Fibroblast of skin of left biceps (primary cell): ENCODE measurements around the gene CWH43.
"Not testable (repeated sequence)": the region's sequence is repeated elsewhere in the genome, so short reads cannot be mapped to it uniquely, and the experiment has no call there.

Source experiments
- DNase-seq, 2 experiments: peaks; one replicate each; pipeline ENCODE4 v3.0.0-alpha.2; 2013; ENCODE audit warnings: low read depth in 2 of 2

CWH43 gene

DNA sequence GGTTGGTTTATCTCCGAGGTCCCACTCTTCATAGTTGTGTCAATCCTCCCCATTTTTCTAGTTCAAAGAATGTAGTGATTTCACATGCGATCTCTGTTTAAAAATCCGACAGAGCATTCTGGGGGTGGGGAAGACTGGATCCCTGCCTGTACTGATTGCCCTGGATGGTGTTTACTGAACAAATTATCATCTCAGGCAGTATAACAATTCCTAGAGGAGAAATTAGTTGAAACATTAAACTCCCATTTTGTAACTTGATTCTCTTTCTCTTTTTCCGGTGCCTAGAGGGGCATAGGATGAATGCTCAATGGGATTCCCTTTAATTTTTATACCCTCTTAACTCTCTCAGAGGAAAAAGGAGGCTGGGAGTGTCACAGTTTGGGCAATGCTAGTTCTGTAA lies 10.0 kb upstream of the CWH43 start:
- DNase-seq: no peak

DNA sequence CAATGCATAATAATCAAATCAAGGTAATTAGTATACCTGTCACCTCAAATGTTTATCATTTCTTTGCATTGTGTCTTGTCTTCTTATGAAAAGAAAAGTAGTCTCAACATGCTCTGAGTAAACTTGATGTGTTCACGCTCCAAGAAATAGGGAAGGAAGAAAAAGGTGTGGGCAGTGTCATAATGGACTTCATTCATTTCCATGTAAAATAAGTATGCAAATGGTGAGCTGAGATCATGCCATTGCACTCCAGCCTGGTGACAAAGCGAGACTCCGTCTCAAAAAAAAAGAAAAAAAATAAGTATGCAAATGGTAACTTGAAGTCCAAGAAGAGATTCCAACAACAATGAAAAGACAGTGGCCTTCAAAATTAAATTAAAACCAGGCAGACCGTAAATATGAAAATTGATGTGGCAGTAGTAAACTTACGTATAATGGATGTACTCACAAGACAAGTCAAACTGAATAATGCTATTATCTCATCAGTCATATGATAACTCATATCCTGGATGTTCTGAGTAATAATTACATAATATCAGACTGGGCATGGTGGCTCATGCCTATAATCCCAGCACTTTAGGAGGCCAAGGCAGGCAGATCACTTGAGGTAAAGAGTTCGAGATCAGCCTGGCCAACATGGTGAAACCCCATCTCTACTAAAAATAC lies 6.0 kb upstream of the CWH43 start:
- DNase-seq: no peak

DNA sequence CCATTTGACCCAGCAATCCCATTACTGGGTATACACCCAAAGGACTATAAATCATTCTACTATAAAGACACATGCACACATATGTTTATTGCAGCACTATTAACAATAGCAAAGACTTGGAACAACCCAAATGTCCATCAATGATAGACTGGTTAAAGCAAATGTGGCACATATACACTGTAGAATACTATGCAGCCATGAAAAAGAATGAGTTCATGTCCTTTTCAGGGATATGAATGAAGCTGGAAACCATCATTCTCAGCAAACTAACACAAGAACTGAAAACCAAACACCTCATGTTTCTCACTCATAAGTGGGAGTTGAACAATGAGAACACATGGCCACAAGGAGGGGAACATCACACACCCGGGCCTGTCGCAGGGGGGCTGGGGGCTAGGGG lies 2.1 kb upstream of the CWH43 start:
- DNase-seq: not testable (repeated sequence)

DNA sequence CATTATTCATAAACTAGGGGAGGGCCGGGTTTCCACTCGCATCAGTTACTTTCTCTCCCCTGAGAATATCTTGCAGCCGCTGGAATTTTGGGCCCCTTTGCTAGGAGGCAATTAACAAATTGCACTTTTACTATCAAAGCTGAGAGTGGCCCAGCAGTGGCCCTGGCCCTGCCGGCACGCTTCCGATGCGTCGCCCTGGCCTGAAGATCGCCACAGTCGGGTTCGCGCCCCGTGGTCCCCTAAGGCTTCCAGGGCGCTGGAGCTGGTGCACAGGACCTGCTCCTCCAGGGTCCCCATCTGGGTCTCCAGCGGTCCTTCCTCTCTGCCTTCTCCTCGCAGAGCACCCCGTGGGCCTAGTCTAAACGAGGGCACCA lies 486 bp upstream of the CWH43 start:
- no peak for DNase-seq

DNA sequence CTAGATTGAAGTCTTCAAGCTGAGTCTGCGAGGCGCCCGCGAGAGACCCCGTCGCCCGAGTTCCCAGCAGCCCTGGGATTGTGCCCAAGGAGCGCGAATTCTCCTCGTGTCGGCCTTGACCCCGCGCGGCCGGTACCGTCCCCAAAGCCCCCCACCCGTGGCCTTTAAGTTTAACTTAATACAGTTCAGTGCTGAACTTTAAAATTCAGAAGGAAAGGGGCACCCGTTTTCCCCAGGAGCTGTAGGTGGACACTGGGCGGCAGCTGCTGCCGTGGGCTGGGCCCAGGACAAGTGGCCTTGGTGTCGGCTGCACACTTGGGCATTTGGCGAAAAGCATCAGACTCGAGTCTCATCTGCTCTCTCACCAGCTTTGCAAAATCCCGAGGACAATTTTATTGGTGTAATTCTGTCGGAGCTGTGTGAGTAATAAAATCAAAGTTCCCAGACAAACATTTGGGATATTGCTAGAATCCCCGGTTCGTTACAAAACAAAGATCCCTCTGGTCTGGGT lies 634 bp downstream of the CWH43 start:
- DNase-seq: no peak

DNA sequence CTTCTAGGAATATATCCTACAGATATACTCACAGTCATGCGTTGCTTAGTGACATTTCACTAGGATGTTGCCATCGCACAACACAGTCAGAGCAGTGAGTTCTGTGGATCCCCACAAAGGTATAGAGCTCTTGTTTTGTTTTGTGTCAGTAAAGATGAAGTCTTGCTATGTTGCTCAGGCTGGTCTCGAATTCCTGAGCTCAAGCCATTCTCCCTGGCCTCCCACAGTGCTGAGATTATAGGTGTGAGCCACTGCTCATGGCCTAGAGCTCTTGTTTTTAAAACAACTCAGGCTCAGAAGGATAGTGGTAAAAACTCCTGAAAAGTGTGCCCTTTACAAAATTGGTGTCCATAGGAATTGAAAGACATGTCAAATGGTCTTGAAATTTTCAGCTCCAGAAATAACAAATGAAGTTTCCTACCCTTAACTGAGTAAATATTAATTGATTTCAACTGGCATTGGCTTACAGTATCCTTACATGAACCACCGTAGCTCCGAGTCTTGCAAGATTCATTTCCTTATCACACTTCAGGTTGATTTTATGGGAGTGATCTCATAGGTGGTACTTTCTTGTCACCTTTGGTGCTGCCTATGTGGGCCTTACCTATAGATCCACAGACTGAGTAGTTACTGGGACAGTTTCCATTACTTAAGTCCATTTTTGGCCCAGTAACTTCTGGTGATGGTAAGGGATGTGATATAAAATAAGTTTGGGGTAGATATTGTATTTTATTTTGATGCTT lies 3.6 kb downstream of the CWH43 start:
- DNase-seq: no peak

DNA sequence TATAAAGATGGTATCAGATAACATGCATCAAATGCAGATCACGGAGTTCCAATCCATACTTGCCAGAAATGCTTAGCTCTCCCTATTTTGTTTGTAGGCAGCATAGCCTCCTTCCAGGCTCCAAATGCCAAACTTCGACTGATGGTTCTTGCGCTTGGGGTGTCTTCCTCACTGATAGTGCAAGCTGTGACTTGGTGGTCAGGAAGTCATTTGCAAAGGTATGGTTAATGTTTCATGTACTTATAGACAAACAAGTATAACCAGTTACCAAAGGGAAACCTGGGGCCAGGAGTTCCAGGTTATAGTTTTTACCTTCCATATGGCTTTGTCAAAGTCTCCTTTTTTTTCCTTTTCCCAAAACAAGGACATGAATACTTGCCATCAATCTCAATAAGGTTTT lies 5.3 kb downstream of the CWH43 start:
- no peak for DNase-seq

DNA sequence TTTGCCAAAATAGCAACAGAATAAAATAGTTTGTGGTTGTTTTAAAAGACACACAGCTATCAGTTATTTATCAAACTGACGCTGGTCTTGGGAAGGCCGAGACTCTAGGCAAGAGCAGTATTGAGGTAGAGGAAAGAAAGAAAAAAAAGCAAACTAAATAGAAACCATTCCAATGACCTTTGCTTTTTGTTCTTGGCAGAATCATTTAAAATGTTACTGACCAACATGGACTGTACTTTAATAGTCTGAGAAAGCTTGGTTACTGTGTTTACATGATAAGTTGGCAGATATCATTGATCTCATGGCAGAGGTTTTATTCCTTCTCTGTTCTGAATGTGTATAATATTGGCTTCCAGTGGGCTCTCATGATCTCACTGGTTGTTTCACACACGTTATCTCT lies 11.9 kb downstream of the CWH43 start:
- DNase-seq: no peak

DNA sequence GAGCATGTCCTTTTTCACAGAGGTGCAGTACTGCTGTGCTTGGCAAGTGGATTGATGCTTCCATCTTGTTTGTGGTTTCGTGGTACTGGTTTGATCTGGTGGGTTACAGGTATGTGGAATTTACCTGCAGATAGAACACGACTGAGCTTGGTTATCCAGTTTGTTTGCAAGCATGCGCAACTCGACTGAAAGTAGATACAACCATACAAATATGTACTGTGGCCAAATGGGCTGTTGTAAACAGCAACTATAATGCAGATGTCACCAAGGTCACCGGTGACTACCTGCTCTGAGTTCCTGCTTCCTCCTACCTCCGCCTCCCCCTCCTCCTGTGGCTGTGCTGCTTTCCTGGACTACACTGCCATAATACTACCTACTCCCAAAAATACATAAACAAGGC lies 12.4 kb downstream of the CWH43 start:
- no peak for DNase-seq

DNA sequence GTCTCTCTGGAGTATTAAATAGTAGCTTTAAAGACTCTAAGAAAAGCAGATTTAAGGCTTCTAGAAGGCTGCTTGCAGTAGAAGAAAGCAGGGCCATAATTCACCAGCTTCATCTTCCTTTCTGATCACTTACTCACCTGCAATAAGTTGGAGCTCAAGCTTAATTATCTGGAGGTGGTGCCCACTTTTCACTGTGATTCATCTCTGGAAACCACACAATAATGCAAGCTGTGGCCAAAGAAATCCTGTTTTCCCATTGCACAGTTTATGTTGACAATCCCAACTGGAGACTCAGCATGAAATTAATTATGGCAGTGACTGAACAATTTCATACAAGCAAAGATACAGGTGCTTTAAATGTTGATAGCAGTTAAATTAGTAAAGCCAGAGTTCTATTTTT lies 14.7 kb downstream of the CWH43 start:
- no peak for DNase-seq

DNA sequence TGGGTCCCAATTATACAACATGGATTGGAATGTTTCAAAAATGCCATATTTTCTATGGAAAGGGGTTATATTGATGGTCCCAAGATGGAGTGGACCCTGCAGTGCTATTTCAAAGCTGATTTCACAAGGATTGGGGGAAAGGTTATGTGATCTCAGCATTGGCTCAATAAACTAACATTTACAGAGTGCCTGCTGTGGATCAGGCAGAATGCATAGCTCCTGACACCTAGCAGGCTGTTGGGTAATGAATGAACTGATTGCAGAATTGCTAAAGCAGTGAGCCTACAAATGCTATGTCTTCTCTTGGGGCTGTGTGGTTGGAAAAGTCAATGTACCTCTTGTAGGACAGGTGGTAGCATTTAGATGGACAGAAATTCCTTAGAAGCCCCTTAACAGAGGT lies 16.9 kb downstream of the CWH43 start:
- no peak for DNase-seq

DNA sequence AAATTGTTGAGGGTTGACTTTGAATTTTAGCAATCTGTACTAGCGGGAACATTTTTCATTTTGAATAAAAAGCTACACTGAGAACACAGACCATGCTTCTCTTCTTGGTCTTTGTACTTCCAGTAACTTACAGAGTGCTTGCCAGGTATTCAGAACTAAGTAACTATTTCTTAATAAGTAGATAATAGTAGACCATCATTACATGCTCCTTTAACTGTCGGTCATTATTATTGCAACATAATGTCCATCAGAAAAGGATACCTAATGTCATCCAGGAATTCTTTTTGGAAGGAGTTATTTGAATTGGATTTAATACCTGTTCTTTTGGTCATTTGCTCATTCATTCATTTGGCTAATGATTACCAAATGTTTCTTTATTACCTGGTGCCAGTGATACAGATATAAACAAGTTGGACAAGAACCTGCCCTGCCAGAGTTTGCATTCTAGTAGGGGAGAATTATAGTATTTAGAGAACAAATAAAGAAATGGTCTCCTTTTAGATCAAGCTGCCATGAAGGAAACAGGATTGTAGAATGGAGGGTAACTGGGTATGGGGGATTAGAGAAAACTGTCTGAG lies 32.7 kb downstream of the CWH43 start:
- DNase-seq: no peak

DNA sequence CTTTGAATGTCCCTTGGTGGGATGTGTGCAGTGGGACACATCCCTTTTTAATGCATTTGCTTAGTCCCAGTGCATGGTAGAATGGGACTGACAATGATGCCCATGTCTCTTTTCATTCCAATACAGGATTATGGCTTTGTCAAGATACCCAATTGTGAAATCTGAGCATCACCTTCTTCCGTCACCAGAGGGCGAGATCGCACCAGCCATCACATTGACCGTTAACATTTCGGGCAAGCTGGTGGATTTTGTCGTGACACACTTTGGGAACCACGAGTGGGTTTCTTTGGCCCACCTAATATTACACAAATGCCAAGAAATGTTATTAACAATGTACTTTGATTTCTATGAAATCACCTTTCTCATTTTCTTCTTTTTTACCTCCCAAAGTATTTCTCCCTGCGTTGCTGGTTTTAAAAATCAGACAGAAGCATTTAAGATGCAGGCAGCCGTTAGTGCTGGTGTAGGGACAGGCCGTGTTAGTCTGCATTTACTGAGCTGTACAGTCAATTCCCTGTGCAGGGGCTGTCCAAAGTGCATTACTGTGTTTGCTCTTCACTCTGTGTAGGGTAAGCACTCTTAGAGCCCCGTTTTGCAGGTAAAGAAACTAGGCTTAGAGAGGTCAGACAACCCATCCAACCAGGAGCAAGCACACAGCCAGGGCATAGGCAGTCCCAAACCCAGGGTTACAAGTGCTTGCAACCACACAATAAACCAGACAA lies 46.5 kb downstream of the CWH43 start:
- no peak for DNase-seq

DNA sequence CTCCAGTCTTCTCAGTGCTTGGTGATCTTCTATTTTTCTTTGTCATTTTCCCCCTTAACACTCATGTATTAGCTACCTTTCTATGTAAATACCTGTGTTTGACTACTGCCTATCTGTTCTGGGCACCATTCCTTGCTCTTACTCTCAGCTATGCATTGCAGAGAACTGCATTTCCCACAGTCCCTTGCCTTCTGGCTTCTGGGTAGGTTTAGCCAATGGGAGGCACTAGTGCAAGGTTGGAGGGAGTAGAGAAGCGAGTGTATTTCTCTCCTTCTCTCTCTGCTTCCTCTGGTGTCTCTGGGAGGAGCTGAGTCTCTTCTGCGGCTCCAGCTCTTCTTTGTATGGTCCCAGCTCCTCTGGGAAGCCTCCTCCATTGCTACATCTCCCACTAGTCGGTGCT lies 50.5 kb downstream of the CWH43 start:
- DNase-seq: no peak

DNA sequence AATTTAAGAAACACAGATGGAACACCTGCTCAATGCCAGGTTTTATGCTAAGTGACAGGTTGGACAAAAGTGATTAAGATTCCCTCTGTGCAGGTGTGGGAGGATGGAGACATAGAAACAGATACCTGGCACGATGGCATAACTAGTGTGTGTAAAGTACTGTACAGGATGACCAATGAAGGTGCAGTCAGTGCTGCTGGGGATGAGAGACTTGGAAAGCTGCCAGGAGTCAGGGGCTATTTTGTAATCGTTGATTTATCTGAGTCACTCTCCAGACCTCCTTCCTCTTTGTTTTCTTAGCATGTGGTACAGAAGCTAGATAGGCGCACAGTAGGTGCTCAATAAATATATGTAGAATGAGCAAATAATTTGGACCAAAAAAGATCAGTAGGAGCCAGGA lies 58.2 kb downstream of the CWH43 start:
- DNase-seq: no peak

DNA sequence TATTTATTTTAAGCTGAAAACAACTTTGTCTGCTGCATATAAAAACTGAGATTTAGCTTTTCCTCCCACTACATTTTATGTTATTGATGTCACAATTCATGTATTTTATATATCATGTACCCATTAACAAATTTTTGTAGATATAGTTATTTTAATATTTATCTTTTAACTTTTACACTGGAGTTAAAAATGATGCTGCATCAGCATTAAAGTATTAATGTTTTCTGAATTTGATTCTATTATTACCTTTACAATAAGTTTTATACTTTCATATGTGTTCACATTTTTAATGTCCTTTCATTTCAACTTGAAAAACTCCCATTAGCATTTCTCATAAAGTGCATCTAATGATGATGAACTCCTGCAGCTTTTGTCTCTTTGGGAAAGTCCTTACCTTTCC lies 72.2 kb downstream of the CWH43 start:
- no peak for DNase-seq

DNA sequence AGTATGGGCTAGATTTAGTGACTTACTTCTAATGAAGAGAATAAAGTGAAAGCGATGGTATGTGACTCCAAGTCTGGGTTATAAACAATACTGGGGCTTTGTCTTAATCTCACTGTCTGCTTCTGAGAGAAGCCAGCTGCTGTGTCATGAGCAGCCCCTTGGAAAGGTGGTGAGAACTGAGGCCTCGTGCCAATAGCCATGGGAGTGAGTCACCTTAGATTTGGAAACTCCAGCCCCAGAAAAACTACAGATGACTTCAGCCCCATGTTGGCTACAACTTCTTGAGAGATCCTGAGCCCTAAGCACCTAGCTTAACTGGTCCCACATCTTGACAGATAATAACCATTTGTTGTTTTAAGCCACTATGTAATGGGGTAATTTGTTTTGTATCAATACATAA lies 77.6 kb downstream of the CWH43 start:
- no peak for DNase-seq

DNA sequence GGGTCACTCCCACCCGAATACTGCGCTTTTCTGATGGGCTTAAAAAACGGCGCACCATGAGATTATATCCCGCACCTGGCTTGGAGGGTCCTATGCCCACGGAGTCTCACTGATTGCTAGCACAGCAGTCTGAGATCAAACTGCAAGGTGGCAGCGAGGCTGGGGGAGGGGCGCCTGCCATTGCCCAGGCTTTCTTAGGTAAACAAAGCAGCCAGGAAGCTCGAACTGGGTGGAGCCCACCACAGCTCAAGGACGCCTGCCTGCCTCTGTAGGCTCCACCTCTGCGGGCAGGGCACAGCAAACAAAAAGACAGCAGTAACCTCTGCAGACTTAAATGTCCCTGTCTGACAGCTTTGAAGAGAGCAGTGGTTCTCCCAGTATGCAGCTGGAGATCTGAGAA lies 86.1 kb downstream of the CWH43 start:
- DNase-seq: not testable (repeated sequence)

DNA sequence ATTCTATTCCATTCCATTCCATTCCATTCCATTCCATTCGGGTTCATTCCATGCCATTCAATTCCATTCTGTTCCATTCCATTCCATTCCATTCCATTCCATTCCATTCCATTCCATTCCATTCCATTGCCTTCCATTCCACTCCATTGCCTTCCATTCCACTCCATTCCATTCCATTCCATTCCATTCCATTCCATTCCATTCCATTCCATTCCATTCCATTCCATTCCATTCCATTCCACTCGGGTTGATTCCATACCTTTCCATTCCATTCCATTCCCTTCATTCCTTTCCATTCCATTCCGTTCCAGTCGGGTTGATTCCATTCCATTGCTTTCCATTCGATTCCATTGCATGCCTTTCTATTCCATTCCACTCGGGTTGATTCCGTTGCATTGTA lies 105.8 kb downstream of the CWH43 start:
- DNase-seq: not testable (repeated sequence)

DNA sequence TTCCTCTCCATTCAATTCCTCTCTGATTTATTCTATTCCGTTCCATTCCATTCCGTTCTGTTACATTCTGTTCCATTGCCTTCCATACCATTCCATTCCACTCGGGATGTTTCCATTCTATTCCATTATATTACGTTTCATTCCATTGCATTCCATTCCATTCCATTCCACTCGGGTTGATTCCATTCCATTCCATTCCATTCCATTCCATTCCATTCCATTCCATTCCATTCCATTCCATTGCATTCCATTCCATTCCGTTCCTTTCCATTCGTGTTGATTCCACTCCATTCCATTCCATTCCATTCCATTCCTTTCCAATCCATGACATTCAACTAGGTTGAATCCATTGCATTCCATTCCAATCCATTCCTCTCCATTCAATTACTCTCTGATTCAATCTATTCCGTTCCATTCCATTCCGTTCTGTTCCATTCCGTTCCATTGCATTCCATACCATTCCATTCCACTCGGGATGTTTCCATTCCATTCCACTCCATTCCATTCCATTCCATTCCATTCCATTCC lies 106.6 kb downstream of the CWH43 start:
- DNase-seq: not testable (repeated sequence)

DNA sequence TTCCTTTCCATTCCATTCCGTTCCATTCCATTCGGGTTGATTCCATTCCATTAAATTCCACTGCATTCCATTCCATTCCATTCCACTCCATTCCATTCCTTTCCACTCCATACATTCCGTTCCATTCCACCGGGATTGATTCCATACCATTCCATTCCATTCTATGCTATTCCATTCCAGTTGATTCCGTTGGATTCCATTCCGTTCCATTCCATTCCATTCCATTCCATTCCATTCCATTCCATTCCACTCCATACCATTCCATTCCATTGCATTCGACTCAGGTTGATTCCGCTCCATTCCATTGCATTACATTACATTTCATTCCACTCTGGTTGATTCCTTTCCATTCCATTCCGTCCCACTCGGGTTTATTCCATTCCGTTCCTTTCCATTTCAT lies 110.1 kb downstream of the CWH43 start:
- not testable (repeated sequence) for DNase-seq

DNA sequence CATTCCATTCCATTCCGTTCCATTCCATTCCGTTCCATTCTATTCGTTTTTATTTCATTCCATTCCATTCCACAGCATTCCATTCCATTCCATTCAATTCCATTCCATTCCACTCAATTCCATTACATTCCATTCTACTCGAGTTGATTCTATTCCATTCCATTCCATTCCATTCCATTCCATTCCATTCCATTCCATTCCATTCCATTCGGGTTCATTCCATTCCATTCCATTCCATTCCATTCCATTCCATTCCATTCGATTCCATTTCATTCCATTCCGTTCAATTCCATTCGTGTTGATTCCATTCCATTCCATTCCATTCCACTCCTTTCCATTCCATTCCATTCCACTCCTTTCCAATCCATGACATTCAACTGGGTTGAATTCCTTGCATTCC lies 110.6 kb downstream of the CWH43 start:
- not testable (repeated sequence) for DNase-seq
